ENCODE data around the gene GARNL3. TPM values are rescaled to one million over a fixed set of nuclear protein-coding genes. Genes with fewer than 3 reads are reported as not detected.
A peak's percentile ranks its signal among the peaks of the same experiment; 100 is the strongest.

The GARNL3 gene
- total RNA-seq, 4 donors from 2014 or later, result 28.4 to 59.7 (median 39.1) TPM

DNA sequence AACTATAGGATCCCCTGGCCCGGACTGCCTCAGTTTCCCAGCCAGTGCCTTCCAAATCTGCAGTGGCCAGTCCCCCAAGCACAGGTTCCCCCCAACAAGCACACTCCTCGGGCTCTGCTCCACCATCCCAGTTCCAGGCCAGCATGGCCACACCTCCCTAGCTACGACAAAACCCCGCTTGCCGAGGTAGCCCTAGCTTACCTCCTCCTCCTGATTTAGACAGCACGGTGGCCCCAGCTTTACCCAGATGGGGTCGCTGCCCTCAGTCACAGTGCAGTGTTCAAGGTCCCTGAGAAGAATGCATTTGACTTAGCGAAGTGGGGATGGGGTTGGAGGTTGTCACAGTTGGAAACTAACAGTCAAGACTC is 40.8 kb upstream of the GARNL3 start:
- TF ChIP-seq EP300 (IDR thresholded peaks at IDR 0.05) (no peak), POLR2A (IDR thresholded peaks at IDR 0.05) (no peak)
- TF ChIP-seq, protein P1, sequence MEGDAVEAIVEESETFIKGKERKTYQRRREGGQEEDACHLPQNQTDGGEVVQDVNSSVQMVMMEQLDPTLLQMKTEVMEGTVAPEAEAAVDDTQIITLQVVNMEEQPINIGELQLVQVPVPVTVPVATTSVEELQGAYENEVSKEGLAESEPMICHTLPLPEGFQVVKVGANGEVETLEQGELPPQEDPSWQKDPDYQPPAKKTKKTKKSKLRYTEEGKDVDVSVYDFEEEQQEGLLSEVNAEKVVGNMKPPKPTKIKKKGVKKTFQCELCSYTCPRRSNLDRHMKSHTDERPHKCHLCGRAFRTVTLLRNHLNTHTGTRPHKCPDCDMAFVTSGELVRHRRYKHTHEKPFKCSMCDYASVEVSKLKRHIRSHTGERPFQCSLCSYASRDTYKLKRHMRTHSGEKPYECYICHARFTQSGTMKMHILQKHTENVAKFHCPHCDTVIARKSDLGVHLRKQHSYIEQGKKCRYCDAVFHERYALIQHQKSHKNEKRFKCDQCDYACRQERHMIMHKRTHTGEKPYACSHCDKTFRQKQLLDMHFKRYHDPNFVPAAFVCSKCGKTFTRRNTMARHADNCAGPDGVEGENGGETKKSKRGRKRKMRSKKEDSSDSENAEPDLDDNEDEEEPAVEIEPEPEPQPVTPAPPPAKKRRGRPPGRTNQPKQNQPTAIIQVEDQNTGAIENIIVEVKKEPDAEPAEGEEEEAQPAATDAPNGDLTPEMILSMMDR (IDR thresholded peaks at IDR 0.05), result no peak
- WGBS, 2 donors, result 13 to 34% methylated on average over 8 of the region's 8 CpGs
- Histone ChIP-seq H3K4me3 (peak overlapping the region in 3 of 4 donors; percentile 64 to 85 (median 73)), H3K4me1 (peaks cover 0 to 39% (median 6%) of the 10 kb centered on the region in 4 donors), H3K27me3 (no peaks in the 10 kb centered on the region), H3K9me3 (no peaks in the 10 kb centered on the region), H3K36me3 (no peaks in the 10 kb centered on the region), H3K27ac (peak overlapping the region in 2 of 4 donors; percentile 89 to 91)
- DNase-seq (ENCODE audit: low spot score in 2 of 2), result no peak

DNA sequence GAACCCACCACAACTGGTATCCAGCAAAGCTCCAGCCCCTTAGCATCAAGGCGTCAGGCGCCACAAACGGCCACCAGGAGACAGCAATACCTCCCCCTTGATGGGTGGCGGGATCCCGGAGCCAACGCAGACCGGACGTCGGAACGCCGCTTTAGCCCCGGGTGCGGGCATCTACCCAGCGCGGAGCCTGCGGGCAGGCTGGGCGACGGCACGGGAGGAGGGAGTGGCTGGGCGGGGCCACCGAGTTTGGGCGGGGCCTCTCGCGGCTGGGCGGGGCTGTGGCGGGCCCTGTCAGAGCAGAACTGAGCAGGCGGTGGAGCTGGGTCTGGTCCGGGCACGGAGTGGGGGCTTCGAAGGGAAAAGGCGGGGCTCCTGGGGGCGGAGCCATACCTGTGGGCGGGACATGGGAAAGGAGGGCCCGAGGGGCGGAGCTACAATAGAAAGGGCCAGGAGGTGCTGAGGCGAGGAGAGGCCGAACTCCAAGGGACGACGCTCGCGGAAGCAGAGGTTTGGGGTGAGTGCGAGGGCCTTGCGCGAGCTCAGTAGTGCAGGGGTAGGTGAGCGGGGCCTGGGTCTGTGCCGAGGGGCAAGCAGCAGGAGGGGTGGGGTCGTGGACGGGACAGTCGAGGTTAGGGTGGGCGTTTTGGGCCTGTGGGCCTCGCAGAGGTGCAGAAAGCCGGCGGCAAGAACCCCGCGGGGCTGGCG is 40.2 kb upstream of the GARNL3 start:
- Histone ChIP-seq H3K27ac (peak overlapping the region; percentile 61 to 91 (median 80)), H3K4me1 (peaks cover 0 to 34% (median 6%) of the 10 kb centered on the region in 4 donors), H3K36me3 (no peaks in the 10 kb centered on the region), H3K27me3 (no peaks in the 10 kb centered on the region), H3K9me3 (no peaks in the 10 kb centered on the region), H3K4me3 (peak overlapping the region; percentile 50 to 85 (median 68))
- peak; percentile 83 to 88 for DNase-seq (ENCODE audit: low spot score in 2 of 2)
- WGBS, 2 donors, result 1 to 2% methylated on average over 33 to 50 of the region's 56 CpGs
- TF ChIP-seq, protein P1 (IDR thresholded peaks at IDR 0.05), result peak in 2 of 5 experiments; percentile 9 to 21
- peak in 1 of 2 donors; percentile 50 for TF ChIP-seq POLR2A (IDR thresholded peaks at IDR 0.05)
- peak in 1 of 2 donors; percentile 70 for TF ChIP-seq EP300 (IDR thresholded peaks at IDR 0.05)

DNA sequence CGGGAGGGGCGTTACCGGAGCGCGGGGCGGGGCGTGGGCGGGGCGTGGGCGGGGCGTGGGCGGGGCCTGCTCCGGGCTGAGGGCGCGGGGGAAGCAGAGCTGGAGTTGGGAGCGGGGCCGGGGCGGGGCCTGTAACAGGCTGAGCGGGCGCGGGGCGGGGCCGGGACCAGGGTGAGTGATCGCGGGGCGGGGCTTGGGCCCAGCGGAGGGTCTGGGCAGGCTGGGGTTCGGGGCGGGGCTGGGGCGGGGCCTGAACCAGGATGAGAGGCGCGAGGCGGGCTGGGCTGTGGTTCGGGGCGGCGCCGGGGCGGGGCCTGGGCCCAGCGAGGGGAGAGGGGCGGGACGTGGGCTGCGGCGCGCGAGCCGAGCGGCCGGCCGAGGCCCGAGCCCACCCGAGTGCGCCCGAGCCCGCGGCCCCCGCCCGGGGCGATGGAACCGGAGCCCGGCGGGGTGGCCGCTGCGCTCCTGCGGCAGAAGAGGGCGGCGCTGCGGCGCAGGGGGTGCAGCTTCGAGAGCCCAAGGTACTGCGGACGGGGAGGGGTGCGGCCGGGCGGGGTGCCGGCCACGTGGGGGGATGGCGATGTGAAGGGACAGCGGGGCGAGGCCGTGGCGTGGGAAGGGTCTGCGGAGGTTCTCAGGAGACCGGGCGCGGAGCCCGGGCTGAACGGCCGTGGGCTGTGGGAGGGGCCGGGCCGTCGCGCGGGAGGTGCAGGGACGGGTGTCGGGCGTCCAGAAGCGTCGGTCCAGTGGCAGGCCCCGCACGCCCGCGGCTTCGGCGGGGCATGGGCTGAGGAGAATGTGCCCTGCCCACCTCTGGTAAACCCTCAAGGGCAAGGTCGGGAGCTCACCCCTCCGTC is 39.5 kb upstream of the GARNL3 start:
- Histone ChIP-seq H3K9me3 (no peaks in the 10 kb centered on the region), H3K36me3 (no peaks in the 10 kb centered on the region), H3K27ac (peak overlapping the region; percentile 61 to 91 (median 80)), H3K4me1 (peaks cover 0 to 30% (median 6%) of the 10 kb centered on the region in 4 donors), H3K4me3 (peak overlapping the region; percentile 62 to 85 (median 68)), H3K27me3 (no peaks in the 10 kb centered on the region)
- peak; percentile 98 to 99 for DNase-seq (ENCODE audit: low spot score in 2 of 2)
- WGBS, 2 donors, result 0 to 2% methylated on average over 28 to 41 of the region's 106 CpGs
- peak in 1 of 2 donors; percentile 21 for TF ChIP-seq POLR2A (IDR thresholded peaks at IDR 0.05)
- TF ChIP-seq EP300 (IDR thresholded peaks at IDR 0.05), result peak in 1 of 2 donors; percentile 24
- TF ChIP-seq, protein P1 (IDR thresholded peaks at IDR 0.05), result peak in 3 of 5 experiments; percentile 22 to 50 (median 35)

DNA sequence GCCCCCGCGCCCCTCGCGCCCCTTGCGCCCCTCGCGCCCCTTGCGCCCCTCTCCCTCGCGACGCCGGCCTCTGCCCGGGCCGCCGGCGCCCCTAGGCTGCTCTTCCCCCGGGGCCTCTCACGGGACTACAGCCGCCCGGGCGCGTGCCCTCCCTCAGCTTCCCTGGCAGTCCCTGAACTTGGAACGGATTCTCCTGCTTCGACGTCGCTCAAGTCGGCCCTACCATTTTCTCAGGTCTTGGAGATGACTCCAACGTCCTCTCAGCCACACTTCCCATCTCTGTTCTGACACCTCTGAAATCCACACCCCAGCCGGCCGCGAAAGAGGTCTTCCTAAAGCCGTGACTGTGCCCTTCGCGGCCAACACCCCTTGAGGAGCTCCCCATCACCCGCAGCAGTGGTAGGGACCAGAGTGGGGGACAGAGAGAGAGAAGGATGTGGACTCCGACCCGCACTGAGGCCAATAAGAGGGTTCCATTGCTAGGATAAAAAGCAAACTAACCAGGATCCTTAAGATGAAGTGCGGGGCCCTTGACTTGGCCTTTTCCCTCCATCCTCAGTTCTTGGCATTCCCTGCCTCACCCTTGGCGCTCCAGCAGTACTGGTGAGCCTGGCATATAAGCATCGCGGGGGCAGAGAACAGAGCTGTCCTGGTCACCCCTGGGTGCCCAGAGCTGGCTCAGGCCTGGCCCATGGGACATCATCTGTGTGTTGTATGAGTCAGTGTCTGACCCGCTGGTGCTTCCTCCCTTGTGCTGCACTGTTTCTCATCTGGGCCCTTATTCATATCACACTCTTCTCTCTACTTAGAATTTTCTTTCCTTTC is 38.6 kb upstream of the GARNL3 start:
- no peaks in the 10 kb centered on the region for H3K27me3 ChIP-seq
- H3K9me3 ChIP-seq, result no peaks in the 10 kb centered on the region
- no peaks in the 10 kb centered on the region for H3K36me3 ChIP-seq
- H3K4me1 ChIP-seq, result peaks cover 0 to 30% (median 6%) of the 10 kb centered on the region in 4 donors
- no peak for DNase-seq (ENCODE audit: low spot score in 2 of 2)
- peak overlapping the region in 3 of 4 donors; percentile 25 to 89 (median 65) for H3K27ac ChIP-seq
- 24 to 31% methylated on average over 27 to 35 of the region's 42 CpGs for WGBS, 2 donors
- TF ChIP-seq EP300 (IDR thresholded peaks at IDR 0.05), result no peak
- TF ChIP-seq POLR2A (IDR thresholded peaks at IDR 0.05), result no peak
- TF ChIP-seq, protein P1 (IDR thresholded peaks at IDR 0.05), result no peak
- H3K4me3 ChIP-seq, result peak overlapping the region; percentile 62 to 85 (median 68)
